GM21529 (cell line): Measurements from ENCODE around the gene MTMR4.
"Not testable (repeated sequence)": the region's sequence is repeated elsewhere in the genome, so short reads cannot be mapped to it uniquely, and the experiment has no call there.

ENCODE experiments used
- ATAC-seq: cut with Tn5 transposase; IDR thresholded peaks from one replicate; pipeline ENCODE4 v1.9.1; 2021; ENCODE audit not compliant: unreplicated experiment

MTMR4 gene

DNA sequence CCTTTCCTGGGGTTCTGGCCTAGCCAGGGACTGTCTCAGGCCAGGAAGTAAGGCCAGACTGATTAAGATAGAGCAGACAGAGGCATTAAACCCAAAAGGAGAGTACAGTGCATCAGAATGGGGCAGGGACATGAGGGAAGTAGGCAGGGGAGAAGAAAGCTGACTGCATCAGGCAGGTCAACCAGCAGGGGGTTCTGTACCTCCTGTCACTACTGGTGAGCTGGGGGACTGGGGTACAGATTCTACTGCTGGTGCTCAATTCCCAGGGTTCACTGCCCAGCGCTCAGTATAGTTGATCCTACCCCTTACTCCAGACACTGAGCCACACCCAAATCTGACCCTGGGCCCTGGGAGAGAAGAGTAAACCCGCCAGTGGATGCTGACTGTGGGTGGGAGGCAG, 12.9 kb upstream of the MTMR4 start:
- ATAC-seq = no peak

DNA sequence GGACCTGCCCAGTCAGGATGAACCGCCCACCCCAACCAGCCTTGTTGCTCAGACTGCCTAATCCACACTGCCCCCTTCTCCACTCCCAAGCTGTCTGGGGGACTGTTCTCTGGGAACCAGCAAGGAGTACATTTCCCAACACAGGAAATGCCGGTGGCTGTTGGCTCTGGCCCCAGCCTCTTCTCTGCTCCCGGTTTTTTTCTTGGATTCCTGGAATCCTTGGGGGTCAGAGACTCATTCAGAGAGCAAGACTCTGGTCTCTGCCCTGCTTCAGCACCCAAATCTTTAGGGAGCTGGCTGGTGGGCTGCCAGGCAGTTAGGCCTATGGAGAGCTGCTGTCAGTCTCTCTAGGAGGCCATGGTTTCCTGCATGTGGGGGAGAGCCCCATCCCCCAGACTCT, 10.8 kb upstream of the MTMR4 start:
- ATAC-seq = no peak

DNA sequence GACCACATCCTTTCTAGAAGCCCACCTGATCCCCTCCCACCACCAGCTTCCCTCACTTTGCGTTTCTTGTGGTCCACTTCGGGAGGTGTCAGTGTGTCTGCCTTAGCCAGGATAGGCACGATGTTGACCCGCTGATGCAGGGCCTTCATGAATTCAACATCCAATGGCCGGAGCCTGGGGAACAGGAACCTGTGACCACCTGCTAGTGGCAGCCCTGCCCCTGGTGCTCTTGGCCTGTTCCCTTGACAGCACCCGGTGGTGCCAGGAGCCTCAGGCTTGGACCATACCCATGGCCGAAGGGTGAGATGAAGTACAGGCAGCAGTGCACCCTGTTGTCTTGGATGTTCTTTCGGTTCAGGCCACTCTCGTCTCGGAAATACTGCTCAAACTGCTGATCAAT, 7.2 kb upstream of the MTMR4 start:
- no peak for ATAC-seq

DNA sequence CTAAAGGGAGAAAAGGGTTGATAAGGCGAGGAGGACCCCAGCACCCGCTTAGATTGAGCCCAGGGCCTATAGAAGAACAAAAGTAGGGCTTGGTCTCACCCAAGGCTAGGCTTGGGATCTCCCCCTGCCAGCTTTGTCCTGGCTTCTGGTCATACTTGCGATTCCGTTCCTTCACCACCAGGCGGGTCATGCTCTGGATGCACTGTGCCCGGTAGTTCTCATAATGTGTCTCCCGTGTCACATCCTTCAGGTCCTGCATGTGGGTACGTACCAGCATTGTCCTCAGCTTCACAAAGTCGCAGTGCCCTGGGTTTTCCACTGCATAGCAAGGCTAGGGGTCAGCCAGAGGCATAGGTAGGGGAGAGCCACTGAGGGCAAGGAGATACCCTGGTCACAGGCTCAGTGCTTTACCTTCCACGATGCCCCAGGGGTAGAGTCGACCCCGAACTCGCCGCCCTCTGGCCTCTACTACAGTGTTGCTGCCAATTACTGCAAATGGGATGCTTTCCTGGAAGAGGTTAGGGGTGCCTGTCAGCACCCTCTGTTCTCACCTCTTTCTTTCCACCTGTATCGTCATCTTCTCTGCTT, 6.5 kb upstream of the MTMR4 start:
- ATAC-seq = no peak

DNA sequence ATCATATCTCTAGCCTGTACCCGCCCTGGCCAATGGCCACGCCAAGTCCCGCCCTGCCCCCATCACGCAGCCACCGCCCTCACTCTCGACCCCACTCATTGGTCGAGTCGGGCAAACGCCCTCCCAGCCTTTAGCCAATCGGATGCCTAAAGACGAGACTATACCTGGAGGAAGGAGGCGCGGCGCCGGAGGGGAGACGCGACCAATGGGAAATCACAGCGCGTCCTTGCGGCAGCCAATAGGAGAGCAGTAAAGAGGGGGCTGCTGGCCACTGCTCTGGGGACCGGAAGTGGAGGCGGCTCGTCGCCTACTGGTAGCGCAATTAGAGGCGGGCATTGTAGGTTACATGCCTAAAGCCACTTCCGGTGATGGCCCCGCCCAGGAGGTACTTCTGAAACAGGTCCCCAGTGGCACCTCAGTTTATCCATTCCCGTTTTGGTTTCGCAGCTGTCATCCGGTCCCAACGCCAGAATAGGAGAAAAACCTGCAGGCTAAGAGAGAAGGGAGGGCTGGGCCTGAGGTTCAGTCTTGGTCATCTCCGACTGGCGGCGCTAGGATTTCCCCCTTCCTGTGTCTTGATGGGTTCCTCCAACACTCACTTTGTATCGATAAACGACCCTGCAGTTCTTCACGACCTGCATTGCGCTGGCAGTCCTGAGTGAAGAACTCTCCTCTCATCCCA, 3.6 kb upstream of the MTMR4 start:
- ATAC-seq = peak; percentile 81

DNA sequence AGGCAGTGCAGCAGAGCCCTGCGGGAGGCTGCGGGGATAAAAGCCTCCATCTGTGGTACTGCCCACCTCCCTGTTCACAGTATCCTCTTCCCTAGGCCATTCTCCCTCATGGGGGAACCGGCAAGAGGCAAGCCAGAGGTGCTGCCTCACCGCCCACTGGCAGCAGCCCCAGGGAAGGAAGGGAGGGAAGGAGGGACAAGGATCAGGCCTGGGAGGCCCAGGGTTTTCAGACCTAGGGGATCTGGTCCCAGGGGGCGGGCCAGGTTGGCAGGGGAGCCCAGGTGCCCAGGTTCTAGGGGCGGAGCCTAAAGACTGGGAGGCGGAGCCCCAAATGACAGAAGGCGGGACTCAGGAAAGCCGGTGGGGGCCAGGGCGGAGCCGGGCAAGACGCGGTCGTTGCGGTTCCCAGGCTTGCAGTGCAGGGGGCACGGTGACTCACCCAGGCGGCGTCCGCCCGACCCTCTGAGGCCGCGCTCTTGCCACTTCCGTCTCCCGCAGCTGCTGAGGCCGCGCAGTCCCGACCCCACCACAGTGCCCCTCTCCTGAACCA, 3.0 kb upstream of the MTMR4 start:
- no peak for ATAC-seq

DNA sequence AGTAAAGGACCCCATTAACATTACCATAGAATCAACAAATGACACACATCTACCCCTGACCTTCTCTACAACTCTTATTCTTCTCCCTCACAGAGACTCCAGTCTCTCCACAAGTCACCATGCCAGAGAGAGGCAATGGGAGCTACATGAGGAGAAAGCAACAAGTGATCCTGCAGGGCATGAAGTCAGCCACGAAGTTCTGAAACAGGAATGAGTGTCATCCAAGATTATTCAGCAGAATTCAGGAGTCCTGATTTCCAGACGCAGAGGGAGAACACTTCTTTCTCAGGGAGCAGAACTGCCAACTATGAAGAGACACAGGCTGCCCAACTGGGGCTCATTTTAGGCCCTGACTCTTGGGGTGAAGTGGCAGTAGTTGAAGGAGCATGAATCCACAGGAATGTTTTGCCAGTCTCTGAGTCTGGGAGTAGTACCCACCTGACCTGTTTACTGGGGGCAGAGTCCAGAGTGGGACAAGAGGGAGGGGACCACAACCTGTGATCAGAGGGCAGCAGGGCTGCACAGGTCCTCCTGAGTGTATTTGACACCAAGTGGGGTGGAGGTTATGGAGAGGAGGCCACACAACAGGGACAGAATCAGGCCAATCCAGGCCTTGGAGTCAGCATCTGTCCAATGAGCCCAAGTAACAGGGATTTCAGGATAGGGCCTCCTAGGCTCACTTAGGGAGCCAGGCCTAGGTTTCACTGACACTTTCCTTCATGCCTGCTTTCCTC, 2.4 kb upstream of the MTMR4 start:
- no peak for ATAC-seq

DNA sequence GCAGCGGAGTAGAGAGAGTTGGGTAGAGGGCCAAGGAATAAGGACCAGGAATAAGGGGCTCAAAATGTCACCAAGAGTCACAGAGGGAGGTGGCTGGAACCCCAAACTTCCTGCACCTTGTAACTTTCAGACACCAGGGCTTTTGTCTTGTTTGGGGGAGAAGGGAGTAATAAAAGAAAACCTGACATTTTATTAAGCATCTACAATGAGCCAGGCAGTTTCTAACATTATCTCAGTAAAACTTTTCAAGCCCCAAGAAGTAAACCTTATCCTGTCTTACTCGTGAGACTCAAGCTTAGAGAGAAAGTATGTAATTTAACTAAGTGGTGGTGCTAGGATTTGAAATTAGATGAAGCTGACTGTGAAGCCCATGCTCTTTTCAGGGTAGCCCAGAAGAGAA, 848 bp upstream of the MTMR4 start:
- ATAC-seq = no peak

DNA sequence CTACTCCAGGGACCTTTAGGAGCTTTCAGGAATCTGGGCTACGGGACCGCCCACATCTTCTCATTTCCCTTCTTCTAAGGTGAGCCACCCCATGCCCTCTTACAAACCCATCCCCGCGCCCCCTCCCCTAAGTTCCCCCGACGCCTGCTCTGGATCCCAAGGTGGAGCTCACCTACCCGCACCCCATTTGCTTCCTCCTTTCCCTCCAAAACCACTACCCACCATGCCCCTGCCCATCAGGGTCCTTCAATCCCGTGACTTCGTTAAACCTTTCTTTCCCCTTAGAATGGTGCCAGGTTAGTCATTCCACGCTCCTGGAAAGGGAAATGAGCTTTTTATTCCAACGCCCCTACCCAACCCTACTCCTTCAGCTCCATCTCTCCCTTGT, 326 bp upstream of the MTMR4 start:
- ATAC-seq = no peak

DNA sequence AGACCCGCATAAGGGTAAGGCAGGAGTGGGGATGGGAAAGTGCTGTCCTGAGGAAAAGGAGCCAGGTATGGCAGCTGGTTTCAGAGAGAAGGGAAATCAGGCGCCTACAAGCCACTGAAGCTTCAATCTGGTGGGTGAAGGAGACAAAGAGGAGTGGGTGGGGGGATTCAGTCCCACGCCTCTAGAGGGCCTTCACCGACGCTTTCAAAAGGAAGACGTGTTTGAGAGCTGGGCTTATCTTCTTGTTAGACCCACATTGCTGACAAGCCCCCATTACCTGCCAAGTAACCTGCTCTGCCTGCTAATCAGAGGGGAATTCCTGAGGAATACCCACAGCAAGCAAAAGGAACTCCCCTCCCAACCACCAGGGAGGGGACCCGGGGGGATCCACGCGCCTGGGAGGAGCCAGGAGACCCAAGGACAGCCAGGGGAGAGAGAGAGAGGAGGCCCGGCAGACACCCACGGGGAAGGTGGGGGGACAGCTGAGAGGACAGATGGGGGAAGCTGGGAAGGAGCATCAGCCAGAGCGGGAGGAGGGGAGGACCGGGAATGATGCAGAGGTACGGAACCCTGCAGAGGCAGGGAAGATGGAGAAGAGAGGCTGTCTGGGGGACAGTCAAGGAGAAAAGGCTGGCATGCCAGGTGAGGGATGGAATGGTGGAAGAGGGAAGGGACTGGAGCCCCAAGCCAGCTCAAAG, 1.0 kb downstream of the MTMR4 start:
- ATAC-seq = no peak

DNA sequence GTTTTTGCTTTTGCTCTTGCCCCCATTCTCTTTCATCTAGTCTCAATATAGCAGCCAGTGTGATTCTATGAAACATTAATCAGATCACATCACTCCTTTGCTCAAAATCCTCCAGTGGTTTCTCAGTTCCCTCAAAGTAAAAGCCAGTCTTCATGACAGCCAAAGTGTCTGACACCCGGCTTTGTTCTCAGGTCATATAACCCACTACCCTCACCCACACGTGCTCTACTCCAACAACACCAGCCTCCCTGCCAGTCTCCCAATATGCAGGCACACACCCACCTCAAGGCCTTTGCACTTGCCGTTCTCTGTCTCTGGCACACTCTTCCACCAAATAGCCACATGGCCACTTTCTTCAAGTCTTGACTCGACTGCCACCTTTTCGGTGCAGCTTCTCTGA, 4.4 kb downstream of the MTMR4 start:
- ATAC-seq = no peak

DNA sequence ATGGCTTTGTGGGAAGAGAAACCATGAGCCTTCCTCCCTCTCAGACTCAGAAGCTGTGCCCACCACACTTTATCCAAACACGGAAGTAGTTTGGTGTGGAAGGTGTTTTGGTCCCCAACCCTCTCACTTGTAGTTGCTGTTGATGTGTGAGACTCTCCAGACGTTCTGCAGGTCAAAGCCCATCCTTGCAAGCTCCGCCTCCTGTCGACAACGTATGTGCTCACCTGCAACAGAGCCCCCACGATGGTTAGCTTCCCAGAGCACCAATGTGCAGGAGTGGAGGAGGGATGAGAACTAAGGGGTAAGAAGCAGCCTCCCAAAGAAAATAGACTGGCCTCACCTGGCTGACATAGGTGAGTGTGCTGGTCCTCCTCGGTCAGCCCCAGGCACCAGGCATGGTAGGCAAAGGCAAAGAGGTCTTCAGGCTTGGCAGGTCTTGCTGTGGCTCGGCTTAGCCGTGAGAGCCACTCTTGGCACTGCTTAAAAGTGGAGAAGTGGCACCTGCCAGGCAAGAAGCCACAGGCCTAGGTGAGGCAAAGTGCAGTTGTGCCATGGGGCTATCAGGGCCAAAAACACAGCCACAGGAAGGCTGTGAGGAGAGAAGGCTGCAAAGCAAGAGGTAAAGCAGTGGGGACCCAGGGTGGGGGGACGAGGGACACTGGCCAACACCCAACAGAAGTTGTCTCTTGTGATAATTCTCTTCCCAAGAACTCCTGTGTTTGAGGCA, 5.9 kb downstream of the MTMR4 start:
- ATAC-seq = no peak

DNA sequence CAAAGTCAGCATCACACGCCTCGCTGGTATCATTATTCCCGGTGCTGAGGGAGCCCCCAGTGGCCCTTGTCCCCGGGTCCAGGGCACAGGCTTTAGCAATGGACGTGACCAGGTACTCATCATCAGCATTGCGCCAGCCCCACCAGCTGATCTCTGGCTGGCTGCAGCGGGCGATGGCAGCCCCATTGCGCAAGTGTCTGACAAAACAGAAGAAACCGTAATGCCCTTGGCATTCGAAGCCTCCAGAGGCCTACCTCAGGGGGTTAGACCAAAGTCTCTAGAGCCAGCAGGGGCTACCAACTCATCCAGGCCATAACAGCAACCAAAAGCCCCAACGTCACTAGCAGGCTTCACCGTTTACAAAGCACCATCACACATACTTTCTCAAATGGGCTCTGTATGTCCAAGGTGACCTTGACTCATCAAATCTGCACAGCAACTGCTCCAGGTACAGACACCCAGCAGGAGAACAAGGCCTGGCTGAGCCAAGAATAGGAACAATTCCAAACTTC, 7.3 kb downstream of the MTMR4 start:
- ATAC-seq = no peak

DNA sequence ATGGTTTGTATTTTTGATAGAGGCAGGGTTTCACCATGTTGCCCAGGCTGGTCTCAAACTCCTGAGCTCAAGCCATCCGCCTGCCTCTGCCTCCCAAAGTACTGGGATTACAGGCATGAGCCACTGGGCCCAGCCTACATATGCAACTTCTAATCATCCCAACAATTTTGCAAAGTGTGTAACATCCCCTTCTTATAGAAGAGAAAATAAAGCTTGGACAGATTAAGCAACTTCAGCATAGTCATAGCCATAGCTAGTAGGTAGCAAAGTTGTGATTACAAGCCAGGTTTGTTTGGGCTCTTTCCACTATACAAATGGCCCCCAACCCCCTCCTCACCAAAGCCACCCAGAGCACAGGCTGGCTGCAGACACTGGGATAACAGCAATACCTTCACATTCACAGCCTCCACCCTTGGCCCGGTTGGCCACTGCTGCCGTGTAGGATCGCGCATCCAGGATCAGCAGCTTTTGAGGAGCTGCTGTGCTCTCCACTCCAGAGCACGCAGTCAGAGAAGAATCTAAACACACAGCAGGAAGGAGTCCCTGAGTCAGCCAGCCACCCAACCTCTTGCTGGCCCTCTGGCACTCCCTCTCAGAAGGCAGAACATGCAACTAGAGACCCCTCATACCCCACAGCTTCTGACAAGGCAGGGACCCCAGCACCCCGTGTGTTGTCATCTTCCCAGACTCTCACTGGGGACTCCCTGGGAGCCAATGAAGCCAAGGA, 7.9 kb downstream of the MTMR4 start:
- no peak for ATAC-seq

DNA sequence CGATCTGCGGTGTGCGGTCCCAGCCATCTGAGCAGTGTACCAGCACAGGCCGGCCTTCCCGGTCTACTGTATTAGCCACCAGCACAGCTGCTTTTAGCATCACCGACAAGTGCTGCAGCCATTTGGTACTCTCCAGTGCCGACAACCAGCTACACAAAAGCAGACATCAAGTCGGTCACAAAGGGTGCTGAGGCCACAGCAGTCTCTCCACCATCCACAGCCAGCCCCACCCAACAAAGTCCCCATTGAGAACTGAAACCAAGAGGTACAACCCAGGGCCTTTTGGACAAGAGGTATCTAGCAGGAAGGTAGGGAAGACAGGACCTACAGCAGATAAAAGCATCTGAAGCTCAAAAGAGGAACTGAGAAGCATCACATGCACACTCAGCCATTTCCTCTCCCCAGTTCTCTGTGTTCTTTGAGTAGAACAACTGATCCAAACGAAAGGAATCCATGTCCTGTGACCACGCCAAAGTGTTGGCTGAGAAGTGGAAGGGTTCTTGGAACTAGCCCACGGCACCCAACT, 9.5 kb downstream of the MTMR4 start:
- peak; percentile 93 for ATAC-seq

DNA sequence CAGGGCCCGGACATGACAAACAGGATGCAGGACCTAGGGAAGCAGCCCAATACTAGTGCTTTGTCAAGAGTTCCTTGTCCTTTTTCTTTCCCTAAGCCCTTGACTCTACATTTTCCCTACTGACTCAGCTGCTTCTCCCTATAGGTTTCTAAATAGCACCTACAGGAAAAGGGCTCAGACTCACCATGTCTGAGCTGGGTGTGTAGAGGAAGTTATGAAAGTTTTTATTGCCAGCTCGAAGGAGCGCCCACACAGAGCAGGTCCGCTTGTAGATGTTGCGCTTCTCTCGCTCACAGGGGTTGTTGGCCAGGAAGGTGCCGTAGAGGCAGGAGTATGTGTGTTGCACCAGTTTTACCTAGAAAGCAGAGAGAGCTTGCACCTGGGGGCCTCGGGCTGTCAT, 10.6 kb downstream of the MTMR4 start:
- no peak for ATAC-seq

DNA sequence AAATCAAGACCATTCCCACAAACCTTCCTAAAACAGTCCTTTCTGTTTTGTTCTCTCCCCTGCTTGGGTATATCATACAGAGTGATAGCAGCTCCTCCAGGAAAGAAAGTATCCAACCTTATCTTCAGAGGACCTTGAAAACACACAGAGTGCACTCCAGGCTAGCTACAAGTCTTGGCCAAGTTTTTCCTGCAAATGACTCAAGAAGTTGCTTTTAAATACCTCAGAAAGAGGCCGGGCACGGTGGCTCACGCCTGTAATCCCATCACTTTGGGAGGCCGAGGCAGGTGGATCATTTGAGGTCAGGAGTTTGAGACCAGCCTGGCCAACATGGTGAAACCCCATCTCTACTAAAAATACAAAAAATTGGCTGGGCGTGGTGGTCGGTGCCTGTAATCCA, 11.3 kb downstream of the MTMR4 start:
- ATAC-seq = not testable (repeated sequence)

DNA sequence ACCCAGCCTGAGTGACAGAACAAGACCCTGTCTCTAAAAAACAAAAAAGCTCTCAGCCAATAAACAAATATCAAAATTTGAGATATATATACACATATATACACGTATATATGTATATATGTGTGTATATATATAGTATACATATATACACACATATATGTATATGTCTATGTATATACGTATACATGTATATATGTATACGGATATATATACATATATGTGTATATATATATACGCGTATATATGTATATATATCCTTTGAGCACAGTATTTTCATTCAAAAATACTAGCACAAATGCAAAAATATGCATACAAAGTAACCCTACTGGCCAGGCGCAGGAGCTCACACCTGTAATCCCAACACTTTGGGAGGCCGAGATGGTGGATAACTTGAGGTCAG, 13.0 kb downstream of the MTMR4 start:
- ATAC-seq = no peak

DNA sequence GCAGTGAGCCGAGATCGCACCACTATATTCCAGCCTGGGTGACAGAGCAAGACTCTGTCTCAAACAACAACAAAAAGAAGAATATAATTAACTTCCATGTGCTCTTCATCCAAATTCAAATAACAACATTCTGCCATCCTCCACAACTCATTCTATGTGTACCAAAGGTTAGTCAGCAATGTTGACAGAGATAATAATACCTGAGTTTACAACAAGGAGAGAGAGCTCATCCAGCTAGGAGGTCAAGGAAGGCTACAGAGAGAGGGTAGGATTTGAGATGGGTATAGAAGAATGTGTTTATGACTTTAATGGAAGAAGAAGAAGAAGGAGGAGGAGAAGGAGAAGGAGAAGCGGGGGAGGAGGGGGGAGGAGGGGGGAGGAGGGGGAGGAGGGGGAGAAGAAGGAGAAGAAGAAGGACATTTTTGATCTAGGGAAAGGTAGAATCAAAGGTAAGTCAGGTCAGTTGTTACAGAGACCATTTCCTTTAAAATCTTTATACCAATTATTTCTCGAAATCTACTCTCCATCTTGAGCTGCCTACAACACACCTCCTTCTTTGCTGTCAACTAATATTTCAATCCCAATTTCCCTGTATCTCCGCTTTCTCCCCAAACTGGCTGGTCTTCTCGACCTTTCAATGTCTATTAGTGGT, 16.1 kb downstream of the MTMR4 start:
- no peak for ATAC-seq
